Fibroblast of skin of scalp (primary cell): ENCODE data around the gene MME.
"Not testable (repeated sequence)": the region's sequence is repeated elsewhere in the genome, so short reads cannot be mapped to it uniquely, and the experiment has no call there.

Source experiments
- DNase-seq: peaks from one replicate; pipeline ENCODE4 v3.0.0-alpha.2; 2013

The MME gene

DNA sequence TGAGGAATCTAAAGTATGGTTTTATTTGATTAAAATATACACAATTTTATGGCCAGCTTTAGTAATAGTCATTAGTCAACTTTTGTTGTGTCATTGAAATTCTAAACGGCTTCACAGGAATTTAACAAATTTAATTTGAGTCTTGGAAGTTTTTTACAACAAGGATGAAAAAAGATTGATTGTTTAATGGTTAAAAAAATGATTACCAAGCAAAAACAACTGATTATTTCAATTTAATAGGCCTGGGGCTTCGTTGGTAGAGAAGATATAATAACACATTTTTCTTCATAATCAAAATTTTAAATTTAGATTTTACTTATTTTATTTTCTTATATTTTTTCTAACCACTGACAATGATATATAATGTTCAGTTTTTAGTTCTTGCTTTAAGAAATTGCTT, 4.4 kb downstream of the MME start:
- no peak for DNase-seq

GRCh38 chr3:155086051-155086450, 5.9 kb downstream of the MME start:
- DNase-seq = peak; percentile 35

- DNase-seq = peak; percentile 63
Observed at GRCh38 chr3:155088706-155089345, 8.7 kb downstream of the MME start.

GRCh38 chr3:155089495-155089894, 9.4 kb downstream of the MME start:
- DNase-seq = no peak

DNA sequence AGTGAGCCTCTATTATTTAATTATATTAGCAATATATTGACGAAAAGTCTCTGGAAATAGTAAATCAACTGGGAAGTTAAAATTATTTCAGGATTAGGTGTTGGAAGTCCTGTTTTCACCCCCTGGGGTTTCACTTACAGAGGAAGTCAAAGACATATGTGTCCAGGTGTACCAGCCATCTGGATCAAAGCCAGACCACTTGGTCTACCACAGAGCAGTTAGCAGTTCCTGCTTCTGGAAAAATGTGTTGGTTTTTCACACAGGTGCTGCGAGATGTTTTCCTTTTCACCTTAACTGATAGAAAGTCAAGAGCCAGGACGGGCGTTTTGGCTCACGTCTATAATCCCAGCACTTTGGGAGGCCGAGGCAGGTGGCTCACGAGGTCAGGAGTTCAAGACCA, 13.1 kb downstream of the MME start:
- no peak for DNase-seq

DNA sequence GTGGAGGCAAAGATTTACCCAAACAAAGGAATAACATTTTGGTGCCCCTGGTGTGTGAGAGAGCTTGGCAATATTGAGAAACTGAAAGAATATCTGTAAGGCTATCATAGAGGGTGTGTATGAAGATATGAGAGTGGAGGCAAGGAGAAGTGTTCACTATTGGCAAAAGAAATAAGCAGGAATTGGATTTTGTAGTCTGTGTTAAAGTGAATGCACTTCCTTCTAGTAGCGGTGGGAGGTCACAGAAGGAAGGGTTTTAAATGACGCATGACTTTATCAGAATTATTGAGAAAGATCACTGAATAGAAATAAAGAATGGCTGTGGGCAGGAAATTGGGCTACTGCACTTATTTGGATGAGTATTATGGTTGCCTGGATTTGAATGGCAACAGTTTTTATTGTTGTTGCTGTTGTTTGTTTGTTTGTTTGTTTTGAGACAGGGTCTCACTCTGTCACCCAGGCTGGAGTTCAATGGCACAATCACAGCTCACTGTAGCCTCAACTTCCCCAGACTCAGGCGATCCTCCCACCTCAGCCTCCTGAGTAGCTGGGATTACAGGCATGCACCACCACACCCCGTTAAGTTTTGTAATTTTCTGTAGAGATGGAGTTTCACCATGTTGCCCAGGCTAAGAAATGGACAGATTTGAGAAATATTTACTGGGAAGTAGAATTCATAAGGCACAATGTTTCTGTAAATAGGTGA, 16.3 kb downstream of the MME start:
- DNase-seq = no peak

DNA sequence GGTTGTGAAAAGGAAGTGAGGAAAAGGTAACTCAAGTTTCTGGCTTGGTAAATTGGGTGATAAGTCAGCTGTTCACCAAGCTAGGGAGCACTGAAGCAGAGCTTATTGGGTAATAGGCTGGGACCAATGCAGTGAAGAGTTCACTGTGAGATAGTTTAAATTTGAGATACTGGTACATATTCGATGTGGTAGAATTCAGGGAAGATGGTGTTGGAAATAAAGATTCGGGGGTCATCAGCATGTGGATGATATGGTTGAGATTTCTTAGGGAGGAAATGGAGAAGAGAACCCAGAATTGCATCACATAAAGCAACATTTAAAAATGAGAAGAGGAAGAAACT, 16.9 kb downstream of the MME start:
- DNase-seq = no peak

DNA sequence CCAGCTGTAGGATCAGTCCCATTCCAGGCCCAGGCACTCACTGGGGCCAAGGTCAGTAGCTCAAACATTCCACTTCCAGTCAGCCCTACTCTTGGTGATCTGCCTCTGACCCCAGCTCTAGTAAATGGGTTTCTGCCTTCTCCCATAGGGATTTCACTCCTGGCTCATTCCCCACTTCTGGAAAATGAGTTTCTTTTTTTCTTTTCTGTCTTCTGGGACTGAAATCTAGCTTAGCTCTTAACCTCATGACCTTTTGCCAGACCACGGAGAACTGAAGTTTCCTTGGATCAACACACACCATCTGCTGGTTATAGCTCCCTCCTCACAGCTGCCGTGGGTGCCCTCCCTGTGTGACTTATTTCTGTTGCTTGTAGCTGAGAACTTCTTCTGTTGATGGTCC, 21.3 kb downstream of the MME start:
- DNase-seq = peak; percentile 21

DNA sequence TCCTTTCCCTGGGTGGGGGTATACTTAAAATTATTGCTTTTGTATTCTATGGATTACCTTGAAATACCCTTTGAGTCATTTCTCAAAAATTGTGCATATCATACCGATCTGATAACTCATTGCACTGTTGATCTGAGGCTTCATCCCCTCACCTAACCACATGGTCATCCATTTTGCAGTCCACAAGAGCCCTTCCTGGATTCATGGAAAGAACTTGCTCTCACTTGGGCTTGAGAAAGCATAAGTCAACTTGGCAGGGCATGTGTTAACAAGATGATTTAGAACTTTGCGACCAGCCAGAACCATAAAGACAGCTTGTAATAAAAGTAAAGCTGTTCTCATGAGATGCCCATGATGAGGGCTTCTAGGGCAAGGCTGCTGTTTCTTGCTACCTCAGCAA, 22.2 kb downstream of the MME start:
- peak; percentile 43 for DNase-seq

GRCh38 chr3:155103686-155104085, 23.6 kb downstream of the MME start:
- no peak for DNase-seq

DNA sequence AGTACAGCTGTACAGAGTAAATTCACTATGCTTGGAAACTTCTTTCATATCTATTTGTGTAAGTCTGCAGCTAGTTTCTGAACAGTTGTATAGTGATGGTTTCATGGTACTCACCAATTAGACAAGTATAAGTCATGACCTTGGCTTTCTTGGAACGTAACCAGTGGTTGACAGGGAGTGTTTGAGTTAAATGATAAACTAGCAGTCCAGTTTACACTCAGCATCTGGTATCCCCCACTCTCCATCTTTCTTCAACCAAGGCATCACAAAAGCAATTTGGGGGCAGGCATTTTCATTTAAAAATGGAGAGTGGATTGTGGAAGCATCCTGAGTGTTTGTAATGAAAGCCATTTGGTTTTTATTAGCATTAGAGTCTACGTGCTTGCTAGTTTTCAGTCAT, 26.0 kb downstream of the MME start:
- no peak for DNase-seq

DNA sequence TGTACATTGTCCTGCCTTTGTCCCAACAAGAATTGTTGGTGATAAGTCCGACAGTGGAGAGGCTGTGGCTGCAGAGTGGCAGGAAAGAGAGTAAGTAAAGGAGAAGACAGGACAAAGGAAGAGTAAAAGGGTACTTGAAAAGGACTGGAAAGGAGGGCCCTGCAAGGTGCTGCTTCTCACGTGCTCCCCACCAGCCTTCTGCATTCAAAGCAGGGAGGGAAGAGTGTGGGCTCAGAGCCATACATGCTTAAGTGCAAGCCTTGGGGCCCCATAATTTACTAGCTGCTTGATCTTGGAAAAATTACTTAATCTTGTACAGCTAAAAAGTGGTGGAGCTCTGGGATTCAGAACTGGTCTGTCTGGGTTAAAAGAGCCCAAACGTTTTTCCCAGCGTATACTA, 29.9 kb downstream of the MME start:
- DNase-seq = no peak

GRCh38 chr3:155110996-155111901, 31.1 kb downstream of the MME start:
- no peak for DNase-seq

DNA sequence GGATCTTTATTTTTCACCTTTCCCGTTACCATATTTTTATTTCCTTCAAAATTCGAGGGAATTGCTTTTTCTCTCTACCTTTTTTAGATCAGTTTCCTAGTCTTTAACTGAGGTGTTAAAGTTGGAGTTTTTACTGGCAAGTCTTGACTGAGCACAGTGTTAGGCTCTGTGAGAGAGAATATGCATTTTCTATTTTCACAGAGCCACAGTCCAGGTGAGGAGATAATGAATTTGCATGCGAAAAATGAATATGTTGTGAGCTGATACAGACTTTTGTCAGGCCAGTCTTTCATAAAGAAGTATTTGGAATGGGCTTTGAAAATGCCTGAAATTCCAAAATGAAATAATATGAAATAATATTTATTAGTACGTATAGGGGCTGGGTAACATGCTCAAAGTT, 31.9 kb downstream of the MME start:
- DNase-seq = no peak

GRCh38 chr3:155112661-155113389, 32.7 kb downstream of the MME start:
- no peak for DNase-seq

DNA sequence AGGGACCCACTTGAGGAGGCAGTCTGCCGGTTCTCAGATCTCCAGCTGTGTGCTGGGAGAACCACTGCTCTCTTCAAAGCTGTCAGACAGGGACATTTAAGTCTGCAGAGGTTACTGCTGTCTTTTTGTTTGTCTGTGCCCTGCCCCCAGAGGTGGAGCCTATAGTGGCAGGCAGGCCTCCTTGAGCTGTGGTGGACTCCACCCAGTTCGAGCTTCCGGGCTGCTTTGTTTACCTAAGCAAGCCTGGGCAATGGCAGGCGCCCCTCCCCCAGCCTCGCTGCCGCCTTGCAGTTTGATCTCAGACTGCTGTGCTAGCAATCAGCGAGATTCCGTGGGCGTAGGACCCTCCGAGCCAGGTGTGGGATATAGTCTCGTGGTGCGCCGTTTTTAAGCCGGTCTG, 44.6 kb downstream of the MME start:
- not testable (repeated sequence) for DNase-seq

GRCh38 chr3:155129396-155129795, 49.3 kb downstream of the MME start:
- DNase-seq = no peak

- no peak for DNase-seq
Observed at GRCh38 chr3:155130001-155130400, 49.9 kb downstream of the MME start.

- peak; percentile 31 for DNase-seq
Observed at GRCh38 chr3:155131104-155131503, 51.0 kb downstream of the MME start.

GRCh38 chr3:155134311-155134710, 54.2 kb downstream of the MME start:
- DNase-seq = not testable (repeated sequence)

DNA sequence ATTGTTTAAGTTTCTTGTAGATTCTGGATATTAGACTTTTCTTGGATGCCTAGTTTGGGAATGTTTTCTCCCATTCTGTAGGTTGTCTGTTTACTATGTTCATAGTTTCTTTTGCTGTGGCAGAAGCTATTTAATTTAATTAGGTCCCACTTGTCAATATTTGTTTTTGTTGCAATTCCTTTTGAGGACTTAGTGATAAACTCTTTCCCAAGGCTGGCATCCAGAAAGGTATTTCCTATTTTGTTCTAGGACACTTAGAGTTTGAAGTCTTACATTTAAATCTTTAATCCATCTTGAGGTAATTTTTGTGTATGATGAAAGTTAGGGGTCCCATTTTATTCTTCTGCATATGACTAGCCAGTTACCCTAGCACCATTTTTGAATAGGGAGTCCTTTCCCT, 54.9 kb downstream of the MME start:
- no peak for DNase-seq

GRCh38 chr3:155138677-155139076, 58.6 kb downstream of the MME start:
- DNase-seq = no peak

DNA sequence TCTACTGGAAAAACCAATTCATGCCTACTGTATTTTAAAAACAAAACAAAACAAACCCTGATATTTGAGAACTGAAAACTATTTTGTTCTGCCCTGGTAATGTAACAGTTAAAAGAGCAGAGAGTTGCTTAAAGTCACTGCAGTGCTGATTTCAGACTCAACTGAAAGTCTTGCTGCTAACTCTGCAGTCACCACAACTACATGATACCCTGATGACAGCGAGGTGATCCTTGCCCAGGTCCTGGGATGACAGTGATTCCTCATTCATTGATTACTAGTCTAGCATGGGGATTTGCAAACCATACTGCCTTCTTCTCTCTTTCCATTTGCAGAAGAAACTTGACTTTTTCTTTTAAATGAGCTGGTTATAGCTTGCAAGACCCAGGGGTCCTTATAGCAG, 67.5 kb downstream of the MME start:
- no peak for DNase-seq
